ENCODE results near the gene ZCCHC24.

The ZCCHC24 gene

GRCh38 chr10:79355420-79356017, 89.9 kb downstream of the ZCCHC24 start:
- no peak for DNase-seq

GRCh38 chr10:79354615-79355014, 90.8 kb downstream of the ZCCHC24 start:
- DNase-seq: no peak

DNA sequence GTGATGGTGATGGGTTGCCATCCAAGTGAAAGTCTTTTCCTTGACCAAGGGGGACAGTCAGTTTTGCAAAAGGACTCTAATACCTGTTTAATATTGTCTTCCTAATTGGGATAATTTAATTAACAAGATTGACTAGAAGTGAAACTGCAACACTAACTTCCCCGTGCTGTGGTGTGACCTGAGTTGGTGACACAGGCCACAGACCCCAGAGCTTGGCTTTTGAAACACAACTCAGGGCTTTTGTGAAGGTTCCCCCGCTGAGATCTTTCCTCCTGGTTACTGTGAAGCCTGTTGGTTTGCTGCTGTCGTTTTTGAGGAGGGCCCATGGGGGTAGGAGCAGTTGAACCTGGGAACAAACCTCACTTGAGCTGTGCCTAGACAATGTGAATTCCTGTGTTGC, 91.3 kb downstream of the ZCCHC24 start:
- no peak for DNase-seq

- DNase-seq: no peak
Measured at GRCh38 chr10:79353726-79354125, 91.7 kb downstream of the ZCCHC24 start.

GRCh38 chr10:79353000-79353406, 92.4 kb downstream of the ZCCHC24 start:
- DNase-seq: no peak

DNA sequence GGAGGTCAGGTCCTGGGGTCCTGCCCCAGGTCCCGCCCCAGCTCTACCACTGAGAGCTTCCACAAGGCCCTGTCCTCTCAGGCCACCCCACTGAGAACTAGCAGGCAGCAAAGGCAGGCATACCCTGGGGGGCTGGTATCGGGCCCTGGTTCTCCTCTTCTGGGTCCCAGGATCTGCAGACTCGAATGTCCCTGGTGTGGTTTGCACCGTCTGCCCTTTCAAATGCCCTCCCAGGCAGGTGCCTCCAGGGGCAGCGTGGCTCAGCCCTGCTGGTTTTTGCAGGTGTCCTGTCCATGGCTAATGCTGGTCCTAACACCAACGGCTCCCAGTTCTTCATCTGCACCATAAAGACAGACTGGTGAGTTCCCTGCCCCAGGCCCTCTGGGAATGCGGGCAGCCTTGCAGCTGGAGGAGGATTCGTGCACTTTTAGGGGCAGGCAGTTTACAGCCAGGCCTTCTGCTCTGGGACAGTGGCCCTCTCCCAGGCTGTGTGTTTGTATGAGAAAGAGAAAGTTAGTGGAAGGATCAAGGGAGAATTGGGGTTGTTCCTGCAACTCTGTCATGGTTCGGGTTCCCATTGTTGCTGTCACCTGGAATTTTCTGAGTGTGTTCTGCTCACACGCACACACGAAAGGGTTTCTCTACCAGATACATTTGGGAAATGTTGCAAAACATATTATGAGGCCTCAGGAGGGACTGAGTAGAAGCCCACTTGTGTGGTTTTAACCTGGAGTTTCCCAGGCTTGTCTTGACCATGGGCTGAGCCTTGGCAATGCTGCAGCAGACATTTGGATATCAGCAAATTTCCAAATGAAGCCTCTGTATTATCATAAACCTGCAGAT, 93.2 kb downstream of the ZCCHC24 start:
- no peak for DNase-seq

GRCh38 chr10:79351332-79351731, 94.1 kb downstream of the ZCCHC24 start:
- no peak for DNase-seq

DNA sequence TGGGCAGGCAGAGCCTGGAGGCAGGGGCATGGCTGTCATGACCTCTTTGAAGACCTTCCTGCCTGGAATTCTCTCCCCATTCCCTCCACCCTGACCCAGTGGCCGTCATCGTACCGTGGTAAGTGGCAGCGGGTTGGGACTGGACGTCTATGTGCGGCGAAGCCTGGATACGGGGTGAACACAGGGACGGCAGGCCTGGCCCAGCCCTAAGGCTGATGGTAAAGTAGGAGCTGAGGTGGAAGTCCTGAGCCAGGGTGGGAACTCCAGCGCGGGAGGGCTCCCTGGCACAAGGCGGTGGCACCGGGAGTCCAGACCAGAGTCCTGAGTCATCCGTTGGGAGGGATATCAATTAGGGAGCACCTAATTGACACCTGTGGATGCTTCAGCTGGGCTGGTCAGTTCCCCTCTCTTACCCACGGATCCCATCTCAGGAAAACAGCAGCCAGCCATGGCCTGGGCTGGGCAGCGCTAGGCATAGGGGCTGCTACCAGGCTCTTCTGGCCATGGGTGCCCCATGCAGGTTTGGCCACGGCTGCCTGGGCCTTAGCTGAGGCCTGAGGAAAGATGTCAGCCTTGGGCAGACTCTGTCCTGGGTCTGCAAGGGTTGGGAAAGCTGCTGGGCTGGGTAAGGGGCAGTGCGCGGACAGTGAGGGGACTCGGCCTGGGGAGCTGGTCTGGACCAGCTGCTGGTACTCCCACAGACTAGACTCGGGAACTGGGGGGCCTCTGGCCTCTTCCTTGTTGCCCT, 94.8 kb downstream of the ZCCHC24 start:
- DNase-seq: no peak

DNA sequence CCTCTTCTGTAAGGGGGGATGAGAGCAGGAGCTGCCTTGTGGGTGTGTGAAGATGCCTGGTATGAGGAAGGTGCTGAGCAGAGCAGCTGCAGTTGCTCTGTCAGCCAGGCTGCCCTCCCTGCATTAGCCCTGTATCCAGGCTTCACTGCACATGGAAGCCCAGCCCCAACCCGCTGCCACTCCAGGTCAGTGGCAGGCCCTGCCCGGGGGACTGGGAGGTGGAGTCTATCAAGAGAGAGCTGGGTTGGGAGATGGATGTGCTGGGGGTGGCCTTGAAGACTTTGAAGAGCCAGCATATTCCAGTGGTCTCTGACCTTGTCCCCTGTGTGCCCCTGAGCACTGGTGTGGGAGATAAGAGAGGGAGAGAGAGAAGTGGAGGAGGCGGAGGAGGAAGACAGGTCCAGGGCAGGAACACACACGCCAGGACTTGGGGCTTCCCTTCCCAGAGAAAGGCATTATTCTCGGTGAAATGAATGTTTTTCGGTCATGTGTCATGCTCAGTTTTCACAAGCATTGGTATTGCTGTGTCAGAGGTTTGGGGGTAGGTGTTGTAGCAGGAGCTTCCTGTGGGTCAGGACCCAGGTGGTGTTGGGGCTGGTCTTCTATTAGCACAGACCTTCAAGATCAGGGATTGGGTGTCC, 95.5 kb downstream of the ZCCHC24 start:
- no peak for DNase-seq

DNA sequence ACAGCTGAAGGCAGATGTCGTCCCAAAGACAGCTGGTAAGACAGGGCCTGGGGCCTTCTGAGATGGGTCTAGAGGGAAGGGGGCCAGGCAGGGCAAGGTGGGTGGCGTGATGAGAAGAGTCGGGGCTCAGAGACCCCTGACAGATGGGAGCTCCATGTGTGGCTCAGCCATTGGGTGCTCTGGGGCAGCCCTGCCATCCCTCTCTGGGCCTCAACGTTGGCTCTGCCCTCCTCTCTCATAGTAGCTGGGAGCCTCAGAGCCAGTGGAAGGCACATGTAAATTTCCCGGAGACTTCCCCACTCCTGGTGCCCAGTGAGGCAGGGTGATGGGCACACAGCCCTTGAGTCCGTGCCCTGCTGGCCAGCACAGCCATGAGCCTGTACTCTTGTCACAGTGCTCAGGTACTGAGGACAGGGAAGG, 96.3 kb downstream of the ZCCHC24 start:
- no peak for DNase-seq

DNA sequence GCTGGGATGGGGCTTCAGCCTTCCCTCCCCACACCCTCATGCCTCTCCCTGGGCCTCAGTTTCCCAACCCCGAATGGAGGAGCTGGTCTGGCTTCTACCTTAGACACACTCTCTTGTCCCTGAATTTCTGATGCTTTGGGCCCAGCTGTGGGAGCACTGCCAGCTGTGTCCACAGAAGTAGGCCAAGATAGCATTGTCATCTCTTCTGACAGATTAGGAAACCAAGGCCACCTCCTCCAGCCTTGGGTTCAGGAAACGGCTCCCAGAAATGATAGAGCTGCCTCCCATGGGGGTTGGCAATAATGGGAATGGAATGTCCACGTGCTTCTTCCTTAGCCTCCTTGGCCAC, 96.8 kb downstream of the ZCCHC24 start:
- DNase-seq: no peak

DNA sequence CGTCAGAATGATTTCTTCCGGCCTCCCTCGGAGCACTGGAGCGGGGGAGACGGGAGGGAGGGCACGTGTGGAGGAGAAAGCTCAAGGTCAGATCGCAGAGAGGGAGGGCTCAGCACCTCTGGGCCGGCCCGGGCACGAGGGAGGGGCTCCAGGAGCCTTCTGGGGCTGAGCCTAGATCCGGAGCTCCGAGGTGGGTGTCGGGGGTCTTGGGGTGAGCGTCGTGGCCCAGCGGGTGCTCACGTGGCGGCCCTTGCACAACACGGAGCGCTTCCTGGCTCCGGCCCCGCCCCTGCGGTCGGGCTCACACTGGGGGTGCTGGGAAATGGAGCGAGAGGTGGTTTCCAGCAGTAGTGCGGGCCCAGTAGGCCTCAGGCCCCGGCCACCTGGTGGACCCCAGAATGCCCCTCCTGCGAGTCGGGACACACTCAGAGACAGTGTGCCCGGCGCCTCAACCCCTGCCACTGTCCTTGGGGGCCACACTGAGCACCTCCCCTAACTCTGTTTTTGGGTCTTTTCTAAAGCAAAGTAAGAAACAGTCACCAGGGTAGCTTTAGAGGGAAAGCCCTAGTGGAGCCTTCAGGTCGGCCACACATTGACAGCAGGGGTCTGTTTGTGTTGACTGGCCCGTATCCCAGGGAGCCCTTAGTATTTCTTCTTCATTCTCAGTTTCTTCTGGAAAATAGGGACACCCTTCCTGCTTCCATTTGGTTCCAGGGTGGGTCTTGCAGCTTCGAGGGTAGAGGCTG, 97.4 kb downstream of the ZCCHC24 start:
- DNase-seq: peak; percentile 90

GRCh38 chr10:79347226-79347893, 98.1 kb downstream of the ZCCHC24 start, which contains the start of gene PPIF:
Gene PPIF, plus strand, starts transcription at chr10:79347469. Its CDS starts 80 bp downstream, at chr10:79347549.
- DNase-seq: peak; percentile 97

DNA sequence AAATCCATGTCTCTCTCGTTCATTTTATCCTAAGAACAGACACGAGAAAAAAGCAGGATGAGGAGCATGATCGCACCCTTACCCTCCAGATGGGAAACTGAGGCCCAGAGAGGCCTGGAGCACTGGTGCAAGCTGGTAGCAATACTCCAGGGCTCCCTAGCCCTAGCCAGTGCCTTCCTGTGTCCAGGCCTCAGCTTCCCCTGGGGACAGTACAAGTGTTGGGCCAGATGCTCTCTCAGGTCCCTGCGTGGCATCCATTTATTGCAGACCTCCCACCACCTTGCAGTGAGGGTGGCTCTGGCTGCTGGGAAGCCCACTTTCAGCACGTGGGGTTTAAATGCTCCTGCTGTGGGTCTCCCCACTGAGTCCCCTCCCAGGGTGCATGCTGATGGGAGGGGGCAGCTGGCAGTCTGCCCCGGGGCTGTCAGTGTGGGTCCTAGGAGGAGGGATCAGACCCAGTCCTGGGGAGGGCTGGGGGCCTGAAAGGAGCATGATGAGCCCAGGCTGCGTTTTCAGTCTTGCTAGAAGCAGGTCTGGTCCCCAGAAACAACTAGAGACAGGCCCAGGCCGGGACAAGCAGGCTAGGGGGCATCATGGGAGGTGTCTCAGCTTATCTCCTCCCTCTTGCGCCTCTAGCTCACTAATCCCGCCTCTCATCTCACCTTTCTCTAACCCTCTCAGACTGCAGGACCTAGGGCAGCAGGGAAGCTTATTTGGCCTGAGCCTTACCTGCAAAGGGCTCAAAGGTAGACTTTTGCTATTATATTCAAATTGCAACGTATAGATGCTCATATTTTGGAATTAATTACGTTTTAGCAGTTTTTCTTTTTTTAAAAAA, 98.8 kb downstream of the ZCCHC24 start:
- no peak for DNase-seq

GRCh38 chr10:79346012-79346340, 99.4 kb downstream of the ZCCHC24 start:
- no peak for DNase-seq

DNA sequence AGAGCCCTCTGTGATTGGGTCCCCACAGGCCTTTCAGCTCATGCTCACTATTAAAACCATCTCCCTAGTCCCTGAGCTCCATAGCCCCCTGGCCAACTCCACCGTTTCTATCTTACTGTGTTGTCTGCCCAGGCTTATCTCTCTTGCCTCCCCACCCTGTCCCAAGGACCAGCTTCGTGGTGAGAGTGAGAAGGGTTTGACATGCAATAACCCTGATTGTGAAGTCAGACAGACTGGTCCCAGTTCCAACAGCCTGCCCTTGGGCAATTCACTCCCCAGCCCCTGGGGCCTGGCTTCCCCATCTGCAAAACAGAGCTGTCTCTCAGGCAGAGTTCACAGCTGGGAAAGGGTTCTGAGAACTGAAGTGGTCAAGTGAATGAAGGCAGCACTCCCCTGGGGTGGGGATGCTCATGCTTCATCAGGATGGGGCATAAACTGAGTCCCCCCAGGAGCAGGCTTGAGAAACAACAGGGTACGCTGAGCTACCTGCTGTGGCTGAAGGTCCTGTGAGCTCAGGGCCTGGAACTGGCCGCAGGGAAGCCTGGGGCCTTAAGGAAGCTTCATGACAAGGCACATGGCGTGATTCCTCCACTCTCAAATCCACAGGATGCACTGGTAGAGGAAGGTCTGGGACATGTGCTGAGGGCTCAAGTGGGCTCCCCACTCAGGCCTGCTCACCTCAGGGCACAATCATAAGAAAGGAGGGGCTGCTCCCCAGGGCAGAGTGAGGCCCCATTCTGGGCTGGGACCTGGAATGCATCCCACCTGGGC, 100.0 kb downstream of the ZCCHC24 start:
- DNase-seq: no peak

DNA sequence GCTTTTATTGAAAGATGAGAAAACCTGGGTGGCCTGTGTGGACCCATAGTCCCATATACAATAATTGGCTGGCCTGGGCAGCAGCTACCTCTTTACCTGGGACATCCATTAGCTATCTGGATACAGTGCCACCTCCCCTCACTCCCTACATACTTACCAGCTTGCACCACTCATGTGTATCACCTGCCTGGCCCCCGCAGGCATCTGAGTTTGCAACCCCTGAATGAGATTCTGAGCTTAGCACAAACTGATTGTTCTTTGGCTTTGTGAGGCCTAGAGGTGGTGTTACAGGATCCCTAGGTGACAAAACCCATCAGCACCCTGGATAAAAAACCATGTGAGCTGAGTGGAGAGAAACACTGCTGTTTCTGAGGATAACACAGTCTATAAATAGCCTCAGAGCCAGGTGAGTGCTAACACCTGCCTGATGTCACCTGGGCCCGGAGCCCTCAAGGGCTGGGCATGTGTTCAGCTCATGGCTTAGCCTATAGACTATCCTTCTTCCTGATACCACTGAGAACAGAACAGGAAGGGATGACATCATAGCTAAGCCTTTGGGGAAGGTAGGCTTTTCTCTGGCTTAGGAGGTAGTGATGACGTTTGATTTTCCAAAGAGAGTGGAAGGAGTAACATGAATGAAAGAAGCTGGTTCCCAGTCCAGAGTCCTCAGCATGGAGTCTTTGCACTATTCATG, 100.8 kb downstream of the ZCCHC24 start:
- no peak for DNase-seq

DNA sequence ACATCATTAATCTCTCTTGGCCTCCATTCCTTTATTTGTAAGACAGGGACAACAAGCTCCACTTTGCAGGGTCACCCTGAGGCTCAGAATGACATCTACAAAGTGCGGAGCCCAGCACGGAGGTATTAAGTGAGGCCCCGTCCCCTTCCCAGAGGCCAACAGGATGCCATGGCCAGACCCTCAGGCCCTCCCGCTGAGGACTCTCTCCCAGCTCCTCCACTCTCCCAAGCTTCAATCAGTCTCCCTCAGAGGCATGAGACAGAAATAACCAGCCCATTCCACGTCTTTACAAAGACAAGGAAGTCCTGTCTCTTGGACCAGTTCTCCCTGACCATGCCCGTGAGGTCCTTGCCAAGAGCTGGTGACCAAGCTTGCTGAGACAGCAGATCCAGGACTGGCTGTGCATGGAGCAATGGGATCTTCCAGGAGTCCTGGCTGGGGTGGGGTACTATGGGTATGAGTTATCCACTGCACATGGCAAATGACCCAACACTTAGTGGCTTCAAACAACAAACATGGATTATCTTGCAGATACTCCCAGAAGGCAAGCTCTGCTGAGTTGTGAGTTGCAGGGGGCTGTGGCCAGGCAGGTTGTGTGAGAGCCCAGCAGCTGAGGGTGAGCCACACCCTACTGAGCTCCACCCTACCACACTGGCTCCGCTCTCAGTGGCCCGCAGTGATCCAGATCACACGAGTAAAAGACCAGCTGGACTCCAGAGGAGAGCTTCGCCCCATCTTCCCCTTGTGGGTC, 102.4 kb downstream of the ZCCHC24 start:
- no peak for DNase-seq

DNA sequence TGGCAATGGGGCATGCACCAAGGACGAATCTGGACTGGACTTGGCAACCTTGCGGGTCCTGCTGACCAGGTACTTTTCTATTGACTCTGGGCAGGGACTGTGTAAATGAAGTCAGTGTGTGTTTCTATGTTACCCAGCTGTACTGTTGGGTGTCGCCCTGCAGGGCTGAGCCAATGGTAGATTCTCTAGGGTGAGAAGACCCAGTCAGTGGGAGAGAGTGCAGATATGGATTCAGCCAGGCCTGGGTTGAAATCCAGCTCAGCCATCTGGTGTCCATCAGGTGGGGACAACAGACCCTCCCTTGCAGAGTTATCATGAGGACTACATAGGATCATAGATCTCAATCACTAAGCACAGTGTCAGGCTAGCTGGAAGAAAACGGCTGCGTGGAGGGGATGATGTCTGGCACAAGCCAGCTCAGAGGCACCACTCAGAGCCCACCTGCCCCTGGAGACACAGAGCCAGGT, 103.1 kb downstream of the ZCCHC24 start:
- DNase-seq: no peak
